ENCODE data around the gene ZNF362. TPM values are rescaled to one million over a fixed set of nuclear protein-coding genes. Genes with fewer than 3 reads are reported as not detected.

ZNF362 gene
- total and polyA plus RNA-seq, 4 donors: 2.3 to 6.3 (median 5.4) TPM

DNA sequence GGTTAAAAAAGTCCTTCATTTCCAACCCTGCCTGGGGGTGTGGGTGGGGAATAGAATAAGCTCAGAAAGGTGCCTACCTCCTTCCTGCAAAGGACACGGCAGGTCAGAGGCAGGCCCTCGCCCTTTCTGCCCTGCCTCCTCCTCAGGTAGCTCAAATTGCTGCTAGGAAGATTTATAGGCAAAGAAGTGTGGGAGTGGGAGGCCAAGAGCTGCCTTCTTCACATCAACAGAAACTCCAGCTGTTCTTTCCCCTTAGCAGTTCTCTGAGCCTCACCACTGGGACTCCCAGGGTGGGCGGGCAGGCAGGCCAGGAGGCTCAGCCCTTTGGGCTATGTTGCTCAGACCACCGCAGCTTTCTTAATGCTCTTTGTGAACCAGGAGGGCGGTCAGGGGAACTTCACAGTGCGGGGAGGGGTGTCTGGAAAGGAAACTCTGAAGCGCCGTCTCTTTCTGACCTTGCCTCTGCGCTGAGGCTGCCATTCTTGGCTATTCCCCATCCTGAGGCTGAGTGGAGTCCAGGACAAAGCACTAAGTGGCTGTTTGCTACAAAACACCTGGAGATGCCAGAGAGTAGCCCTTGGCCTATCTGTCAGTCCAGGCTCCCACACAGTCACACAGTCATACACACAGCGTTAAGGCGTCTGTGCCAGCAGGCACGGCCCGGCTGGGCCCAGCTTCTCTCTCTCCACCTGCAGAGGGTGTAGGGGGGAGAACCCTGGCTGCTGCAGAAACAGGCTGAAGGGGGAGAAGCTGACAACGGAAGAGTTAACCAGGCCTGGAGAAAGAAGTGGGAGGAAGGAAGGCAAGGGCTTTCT, 67.6 kb downstream of the ZNF362 start:
- Histone ChIP-seq H3K36me3 (ENCODE audit: control insufficient read depth in 4 of 4, insufficient read depth in 3 of 4, low read depth in 1 of 4, low read length in 3 of 4) (peaks cover 27 to 61% (median 53%) of the 10 kb centered on the region in 4 donors), H3K4me3 (ENCODE audit: low read depth in 1 of 3, low read length in 3 of 3) (no peak overlapping the region), H3K9me3 (ENCODE audit: control insufficient read depth in 4 of 4, low read length in 3 of 4) (no peaks in the 10 kb centered on the region), H3K27ac (ENCODE audit: low read depth in 1 of 2, low read length in 2 of 2) (no peak overlapping the region), H3K27me3 (ENCODE audit: control insufficient read depth in 4 of 4, insufficient read depth in 4 of 4, low read length in 3 of 4) (no peaks in the 10 kb centered on the region), H3K9ac (ENCODE audit: low read depth in 1 of 2, low read length in 2 of 2) (no peak overlapping the region), H3K4me1 (ENCODE audit: control insufficient read depth in 4 of 4, insufficient read depth in 4 of 4, low read length in 3 of 4) (peaks cover 3 to 15% (median 5%) of the 10 kb centered on the region in 4 donors)
- no peak for DNase-seq (ENCODE audit: low spot score)
- no peak for TF ChIP-seq FOXA1 (IDR thresholded peaks at IDR 0.05)
- TF ChIP-seq HNF4A (conservative IDR thresholded peaks at IDR 0.05): no peak
- TF ChIP-seq, protein P1, sequence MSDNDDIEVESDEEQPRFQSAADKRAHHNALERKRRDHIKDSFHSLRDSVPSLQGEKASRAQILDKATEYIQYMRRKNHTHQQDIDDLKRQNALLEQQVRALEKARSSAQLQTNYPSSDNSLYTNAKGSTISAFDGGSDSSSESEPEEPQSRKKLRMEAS (IDR thresholded peaks at IDR 0.05): no peak
- no peak for TF ChIP-seq JUND (IDR thresholded peaks at IDR 0.05)
- no peak for TF ChIP-seq SP1 (IDR thresholded peaks at IDR 0.05)
- TF ChIP-seq, protein P2, sequence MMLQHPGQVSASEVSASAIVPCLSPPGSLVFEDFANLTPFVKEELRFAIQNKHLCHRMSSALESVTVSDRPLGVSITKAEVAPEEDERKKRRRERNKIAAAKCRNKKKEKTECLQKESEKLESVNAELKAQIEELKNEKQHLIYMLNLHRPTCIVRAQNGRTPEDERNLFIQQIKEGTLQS (IDR thresholded peaks at IDR 0.05): no peak
- 95% methylated on average over 14 of the region's 14 CpGs for WGBS

DNA sequence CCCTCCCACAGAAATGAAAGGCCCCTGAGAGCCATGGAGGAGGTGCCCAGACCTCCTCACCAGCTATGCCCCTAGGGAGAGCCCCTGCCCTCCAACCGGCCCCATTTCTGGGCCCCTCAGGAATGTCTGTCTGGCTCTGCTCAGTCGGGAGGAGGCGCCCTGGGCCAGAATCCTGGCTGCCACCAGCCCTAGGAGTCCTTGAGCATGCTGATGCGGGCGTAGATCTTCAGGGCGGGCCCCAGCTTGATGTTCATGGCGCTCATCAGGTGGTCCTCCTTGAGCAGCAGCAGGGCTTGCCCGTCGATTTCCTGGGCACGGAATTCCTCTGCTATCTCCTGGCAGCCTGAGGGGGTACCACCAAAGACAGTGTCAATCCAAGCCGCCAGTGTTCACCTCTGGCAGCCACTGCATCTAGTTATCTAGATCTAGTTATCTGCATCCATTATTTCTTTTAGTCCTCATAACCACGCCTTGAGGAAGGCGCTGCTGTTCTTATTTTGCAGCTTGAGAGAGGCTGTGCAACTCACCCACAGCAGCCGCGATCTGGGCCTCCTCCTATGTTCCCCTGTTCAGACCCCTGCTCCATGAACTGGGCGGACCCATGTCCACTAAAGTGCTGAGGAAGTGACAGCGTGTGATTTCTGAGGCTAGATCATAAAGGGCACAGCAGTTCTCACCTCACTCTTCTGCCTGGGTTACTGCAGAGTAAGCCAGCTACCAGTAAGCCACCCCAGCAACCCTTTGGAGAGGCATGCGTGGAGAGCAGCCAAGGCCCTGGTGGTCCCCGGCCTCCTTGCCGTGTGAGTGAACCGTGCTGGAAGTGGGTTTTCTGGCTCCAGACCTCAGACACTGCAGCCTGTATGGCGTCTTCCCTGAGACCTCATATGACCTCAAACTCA, 68.6 kb downstream of the ZNF362 start:
- H3K9me3 ChIP-seq (ENCODE audit: control insufficient read depth in 4 of 4, low read length in 3 of 4): no peaks in the 10 kb centered on the region
- peaks cover 32 to 71% (median 64%) of the 10 kb centered on the region in 4 donors for H3K36me3 ChIP-seq (ENCODE audit: control insufficient read depth in 4 of 4, insufficient read depth in 3 of 4, low read depth in 1 of 4, low read length in 3 of 4)
- peaks cover 3 to 20% (median 7%) of the 10 kb centered on the region in 4 donors for H3K4me1 ChIP-seq (ENCODE audit: control insufficient read depth in 4 of 4, insufficient read depth in 4 of 4, low read length in 3 of 4)
- H3K9ac ChIP-seq (ENCODE audit: low read depth in 1 of 2, low read length in 2 of 2): no peak overlapping the region
- no peak for TF ChIP-seq HNF4A (conservative IDR thresholded peaks at IDR 0.05)
- DNase-seq (ENCODE audit: low spot score): no peak
- H3K27me3 ChIP-seq (ENCODE audit: control insufficient read depth in 4 of 4, insufficient read depth in 4 of 4, low read length in 3 of 4): no peaks in the 10 kb centered on the region
- no peak overlapping the region for H3K27ac ChIP-seq (ENCODE audit: low read depth in 1 of 2, low read length in 2 of 2)
- H3K4me3 ChIP-seq (ENCODE audit: low read depth in 1 of 3, low read length in 3 of 3): no peak overlapping the region
- WGBS: 89% methylated on average over 22 of the region's 22 CpGs

DNA sequence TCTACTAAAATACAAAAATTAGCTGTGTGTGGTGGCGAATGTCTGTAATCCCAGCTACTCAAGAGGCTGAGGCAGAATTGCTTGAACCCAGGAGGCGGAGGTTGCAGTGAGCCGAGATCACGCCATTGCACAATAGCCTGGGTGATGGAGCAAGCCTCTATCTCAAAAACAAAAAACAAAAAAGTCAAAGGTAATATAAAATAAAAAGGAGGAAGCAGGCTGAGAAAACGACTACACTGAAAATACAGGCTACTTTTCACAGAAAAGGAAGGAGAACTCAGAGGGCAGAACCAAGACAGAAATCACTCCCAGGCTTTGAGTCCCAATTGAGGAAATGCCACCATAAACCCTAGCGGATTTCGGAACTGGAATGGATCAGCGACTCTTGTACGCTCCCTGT, 70.5 kb downstream of the ZNF362 start:
- DNase-seq (ENCODE audit: low spot score): no peak
- WGBS: 76% methylated on average over 9 of the region's 9 CpGs
- Histone ChIP-seq H3K9me3 (ENCODE audit: control insufficient read depth in 4 of 4, low read length in 3 of 4) (no peaks in the 10 kb centered on the region), H3K4me1 (ENCODE audit: control insufficient read depth in 4 of 4, insufficient read depth in 4 of 4, low read length in 3 of 4) (peaks cover 4 to 24% (median 10%) of the 10 kb centered on the region in 4 donors), H3K9ac (ENCODE audit: low read depth in 1 of 2, low read length in 2 of 2) (no peak overlapping the region), H3K36me3 (ENCODE audit: control insufficient read depth in 4 of 4, insufficient read depth in 3 of 4, low read depth in 1 of 4, low read length in 3 of 4) (peaks cover 43 to 90% (median 82%) of the 10 kb centered on the region in 4 donors), H3K4me3 (ENCODE audit: low read depth in 1 of 3, low read length in 3 of 3) (no peak overlapping the region), H3K27ac (ENCODE audit: low read depth in 1 of 2, low read length in 2 of 2) (peak overlapping the region; percentile 27 to 59), H3K27me3 (ENCODE audit: control insufficient read depth in 4 of 4, insufficient read depth in 4 of 4, low read length in 3 of 4) (no peaks in the 10 kb centered on the region)
- TF ChIP-seq RAD21 (IDR thresholded peaks at IDR 0.05): no peak

DNA sequence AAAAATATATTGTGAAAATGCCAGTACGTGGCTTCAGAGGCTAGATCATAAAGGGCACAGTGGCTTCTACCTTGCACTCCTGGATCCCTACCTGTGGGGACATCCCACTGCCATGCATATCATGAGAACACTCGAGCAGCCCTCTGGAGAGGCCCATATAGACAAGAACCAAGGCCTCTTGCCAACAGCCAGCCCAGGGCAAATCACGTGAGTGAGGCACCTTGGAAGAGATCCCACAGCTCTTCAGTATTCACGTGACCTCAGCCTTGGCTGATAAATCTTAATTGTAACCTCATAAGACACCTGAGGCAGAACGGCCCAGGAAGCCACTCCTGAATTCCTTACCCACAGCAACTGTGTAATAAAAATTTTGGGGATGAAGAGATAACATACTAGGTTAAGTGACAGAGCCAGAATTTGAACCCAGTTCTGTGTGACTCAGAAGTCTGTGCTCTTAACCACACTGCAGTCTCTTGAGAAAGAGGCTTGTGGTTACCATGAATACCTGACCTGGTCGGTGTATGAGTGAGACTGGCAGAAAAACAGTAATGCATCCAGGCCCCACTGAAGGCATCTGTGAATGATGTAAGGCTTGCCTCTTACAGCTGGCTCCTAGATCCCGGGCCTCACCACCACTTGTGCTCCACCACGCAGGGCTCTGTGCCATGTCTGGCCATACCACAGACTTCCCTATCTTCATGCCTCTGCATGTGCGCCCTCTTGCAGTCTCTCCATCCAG, 71.5 kb downstream of the ZNF362 start:
- Histone ChIP-seq H3K27ac (ENCODE audit: low read depth in 1 of 2, low read length in 2 of 2) (peak overlapping the region in 1 of 2 donors; percentile 16), H3K9ac (ENCODE audit: low read depth in 1 of 2, low read length in 2 of 2) (no peak overlapping the region), H3K27me3 (ENCODE audit: control insufficient read depth in 4 of 4, insufficient read depth in 4 of 4, low read length in 3 of 4) (no peaks in the 10 kb centered on the region), H3K4me3 (ENCODE audit: low read depth in 1 of 3, low read length in 3 of 3) (no peak overlapping the region), H3K9me3 (ENCODE audit: control insufficient read depth in 4 of 4, low read length in 3 of 4) (no peaks in the 10 kb centered on the region), H3K4me1 (ENCODE audit: control insufficient read depth in 4 of 4, insufficient read depth in 4 of 4, low read length in 3 of 4) (peaks cover 4 to 34% (median 11%) of the 10 kb centered on the region in 4 donors), H3K36me3 (ENCODE audit: control insufficient read depth in 4 of 4, insufficient read depth in 3 of 4, low read depth in 1 of 4, low read length in 3 of 4) (peaks cover 43 to 97% (median 89%) of the 10 kb centered on the region in 4 donors)
- DNase-seq (ENCODE audit: low spot score): no peak
- 60% methylated on average over 9 of the region's 9 CpGs for WGBS
- no peak for TF ChIP-seq TAF1 (conservative IDR thresholded peaks at IDR 0.05)
- TF ChIP-seq SP1 (IDR thresholded peaks at IDR 0.05): no peak
- TF ChIP-seq, protein P2 (IDR thresholded peaks at IDR 0.05): no peak
- TF ChIP-seq EGR1 (IDR thresholded peaks at IDR 0.05; ENCODE audit: low read depth in 2 of 2): no peak
- TF ChIP-seq, protein P3, sequence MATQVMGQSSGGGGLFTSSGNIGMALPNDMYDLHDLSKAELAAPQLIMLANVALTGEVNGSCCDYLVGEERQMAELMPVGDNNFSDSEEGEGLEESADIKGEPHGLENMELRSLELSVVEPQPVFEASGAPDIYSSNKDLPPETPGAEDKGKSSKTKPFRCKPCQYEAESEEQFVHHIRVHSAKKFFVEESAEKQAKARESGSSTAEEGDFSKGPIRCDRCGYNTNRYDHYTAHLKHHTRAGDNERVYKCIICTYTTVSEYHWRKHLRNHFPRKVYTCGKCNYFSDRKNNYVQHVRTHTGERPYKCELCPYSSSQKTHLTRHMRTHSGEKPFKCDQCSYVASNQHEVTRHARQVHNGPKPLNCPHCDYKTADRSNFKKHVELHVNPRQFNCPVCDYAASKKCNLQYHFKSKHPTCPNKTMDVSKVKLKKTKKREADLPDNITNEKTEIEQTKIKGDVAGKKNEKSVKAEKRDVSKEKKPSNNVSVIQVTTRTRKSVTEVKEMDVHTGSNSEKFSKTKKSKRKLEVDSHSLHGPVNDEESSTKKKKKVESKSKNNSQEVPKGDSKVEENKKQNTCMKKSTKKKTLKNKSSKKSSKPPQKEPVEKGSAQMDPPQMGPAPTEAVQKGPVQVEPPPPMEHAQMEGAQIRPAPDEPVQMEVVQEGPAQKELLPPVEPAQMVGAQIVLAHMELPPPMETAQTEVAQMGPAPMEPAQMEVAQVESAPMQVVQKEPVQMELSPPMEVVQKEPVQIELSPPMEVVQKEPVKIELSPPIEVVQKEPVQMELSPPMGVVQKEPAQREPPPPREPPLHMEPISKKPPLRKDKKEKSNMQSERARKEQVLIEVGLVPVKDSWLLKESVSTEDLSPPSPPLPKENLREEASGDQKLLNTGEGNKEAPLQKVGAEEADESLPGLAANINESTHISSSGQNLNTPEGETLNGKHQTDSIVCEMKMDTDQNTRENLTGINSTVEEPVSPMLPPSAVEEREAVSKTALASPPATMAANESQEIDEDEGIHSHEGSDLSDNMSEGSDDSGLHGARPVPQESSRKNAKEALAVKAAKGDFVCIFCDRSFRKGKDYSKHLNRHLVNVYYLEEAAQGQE (IDR thresholded peaks at IDR 0.05): no peak
- no peak for TF ChIP-seq GABPA (IDR thresholded peaks at IDR 0.05 in 1 of 2, conservative IDR thresholded peaks at IDR 0.05 in 1 of 2)
- TF ChIP-seq YY1 (IDR thresholded peaks at IDR 0.05): no peak
- no peak for TF ChIP-seq RAD21 (IDR thresholded peaks at IDR 0.05)
- TF ChIP-seq RXRA (IDR thresholded peaks at IDR 0.05): no peak
- no peak for TF ChIP-seq NR2F2 (IDR thresholded peaks at IDR 0.05)
- TF ChIP-seq FOXA1 (IDR thresholded peaks at IDR 0.05): no peak
- TF ChIP-seq JUND (IDR thresholded peaks at IDR 0.05): no peak

All from liver (tissue), 9 donors.